T-cell (primary cell): ENCODE results near the gene PITX1. TPM values are rescaled to one million over a fixed set of nuclear protein-coding genes. Genes with fewer than 3 reads are reported as not detected.
A peak's percentile ranks its signal among the peaks of the same experiment; 100 is the strongest.

Experiments
- ATAC-seq, 4 experiments: fragments of 200-7000 bp in 3 of 4; fragments of 150-1000 bp in 1 of 4; cut with Tn5 transposase; replicated peaks in 1 of 4; 1 replicate in 3 of 4; 2 replicates in 1 of 4; pipeline ENCODE4 v1.10.0; 2021; ENCODE audit warnings: moderate library complexity in 3 of 4, mild to moderate bottlenecking in 2 of 4, moderate number of reproducible peaks in 1 of 4
- CTCF ChIA-PET, 2 donors: fragments of 300-600 bp; sonication (Branson Sonifier 250); formaldehyde crosslinking; loops; one replicate each; lab custom pipeline; 2022; ENCODE audit warnings: antibody characterized with exemption in 2 of 2; lab: Charles Lee
- POLR2A ChIA-PET, 2 donors: fragments of 300-600 bp; sonication (Branson Sonifier 250); formaldehyde crosslinking; loops; one replicate each; lab custom pipeline; 2022; ENCODE audit warnings: antibody characterized with exemption in 2 of 2; lab: Charles Lee
- DNase-seq, 35 experiments: peaks; one replicate each; pipeline versions ENCODE4 v3.0.0 to v3.0.0-alpha.2; 2013 to 2023
- H3K27ac ChIP-seq: one replicate; pipeline ENCODE4 v1.5.1; 2013; ENCODE audit warnings: low read length
- H3K27me3 ChIP-seq, 2 experiments: replicated peaks in 1 of 2; 1 replicate in 1 of 2; 2 replicates in 1 of 2; pipeline versions ENCODE4 v1.6.1 to v1.7.0; 2013; ENCODE audit warnings: low read length in 1 of 2, mixed read lengths in 1 of 2; ENCODE audit not compliant: control insufficient read depth in 2 of 2, insufficient read depth in 2 of 2; ENCODE audit errors: extremely low read depth in 1 of 2
- H3K36me3 ChIP-seq, 2 donors: 1 replicate in 1 of 2; 2 replicates in 1 of 2; pipeline versions ENCODE4 v1.6.1 to v1.7.0; 2013; ENCODE audit warnings: low read length in 1 of 2; ENCODE audit not compliant: control insufficient read depth in 2 of 2, insufficient read depth in 1 of 2; ENCODE audit errors: extremely low read depth in 1 of 2
- H3K4me1 ChIP-seq, 2 experiments: 1 replicate in 1 of 2; 2 replicates in 1 of 2; pipeline versions ENCODE4 v1.6.1 to v1.7.0; 2013; ENCODE audit warnings: low read length in 2 of 2, mixed read lengths in 1 of 2; ENCODE audit not compliant: insufficient read depth in 2 of 2, control insufficient read depth in 1 of 2; ENCODE audit errors: extremely low read depth in 1 of 2
- H3K4me3 ChIP-seq, 2 donors: 1 replicate in 1 of 2; 2 replicates in 1 of 2; pipeline versions ENCODE4 v1.5.1 to v1.7.0; 2013; ENCODE audit warnings: mild to moderate bottlenecking in 2 of 2, low read length in 1 of 2, moderate library complexity in 1 of 2; ENCODE audit not compliant: control insufficient read depth in 1 of 2; ENCODE audit errors: extremely low read depth in 1 of 2
- H3K9me3 ChIP-seq: 2 replicates; pipeline ENCODE4 v1.7.0; 2013
- H3K27ac Mint-ChIP-seq, 2 donors: one replicate each; pipeline ENCODE4 v1.8.0; 2020 to 2021; ENCODE audit warnings: mild to moderate bottlenecking in 2 of 2, mixed read lengths in 2 of 2
- H3K27me3 Mint-ChIP-seq, 2 donors: one replicate each; pipeline ENCODE4 v1.8.0; 2021 to 2022; ENCODE audit warnings: mixed read lengths in 2 of 2
- H3K36me3 Mint-ChIP-seq: one replicate; pipeline ENCODE4 v1.8.0; 2021; ENCODE audit warnings: mixed read lengths
- H3K4me1 Mint-ChIP-seq, 3 donors: one replicate each; pipeline ENCODE4 v1.8.0; 2020 to 2022; ENCODE audit warnings: mixed read lengths in 3 of 3, mild to moderate bottlenecking in 1 of 3
- H3K4me3 Mint-ChIP-seq, 3 donors: one replicate each; pipeline ENCODE4 v1.8.0; 2020 to 2022; ENCODE audit warnings: mild to moderate bottlenecking in 3 of 3, mixed read lengths in 3 of 3, moderate library complexity in 3 of 3
- H3K9me3 Mint-ChIP-seq, 3 donors: one replicate each; pipeline ENCODE4 v1.8.0; 2020 to 2022; ENCODE audit warnings: mixed read lengths in 3 of 3
- WGBS: methylation state at CpG from one replicate; pipeline ENCODE4 v1.1.5; 2013; ENCODE audit warnings: missing lambda C conversion rate; ENCODE audit not compliant: insufficient coverage; 5-methylcytosine and 5-hydroxymethylcytosine counted together
- total RNA-seq, 35 experiments: library from RNA in 6 of 35; stranded (reverse) in 6 of 35; fragments of 120-200 nt in 1 of 35; gene quantifications; one replicate each; pipeline versions ENCODE4 v1.2.1 to v1.2.4 and lab custom pipeline; 2013 to 2026

Gene PITX1
- total RNA-seq, 5 donors from 2014 or later (not counting 1 experiment from before 2014, with no cell fraction given), result 0.32 to 0.38 TPM; not detected in 3

GRCh38 chr5:135047347-135047695, 13.3 kb upstream of the PITX1 start:
- ATAC-seq (no peak), DNase-seq (no peak)
- POLR2A ChIA-PET, result no interaction called here
- no peak overlapping the region for H3K4me3 Mint-ChIP-seq
- H3K27ac Mint-ChIP-seq, result no peak overlapping the region
- H3K36me3 Mint-ChIP-seq, result no peaks in the 10 kb centered on the region
- H3K27ac ChIP-seq, result no peak overlapping the region
- H3K27me3 Mint-ChIP-seq, result peaks cover 67 to 84% of the 10 kb centered on the region in 2 donors
- no peaks in the 10 kb centered on the region for H3K4me1 ChIP-seq
- no peaks in the 10 kb centered on the region for H3K9me3 ChIP-seq
- H3K4me3 ChIP-seq, result no peak overlapping the region
- WGBS, result 24% methylated on average over 2 of the region's 2 CpGs
- CTCF ChIA-PET, result no interaction called here
- no peaks in the 10 kb centered on the region for H3K36me3 ChIP-seq
- H3K9me3 Mint-ChIP-seq, result no peaks in the 10 kb centered on the region
- no peaks in the 10 kb centered on the region for H3K4me1 Mint-ChIP-seq
- peaks cover 13 to 73% of the 10 kb centered on the region in 2 experiments for H3K27me3 ChIP-seq

DNA sequence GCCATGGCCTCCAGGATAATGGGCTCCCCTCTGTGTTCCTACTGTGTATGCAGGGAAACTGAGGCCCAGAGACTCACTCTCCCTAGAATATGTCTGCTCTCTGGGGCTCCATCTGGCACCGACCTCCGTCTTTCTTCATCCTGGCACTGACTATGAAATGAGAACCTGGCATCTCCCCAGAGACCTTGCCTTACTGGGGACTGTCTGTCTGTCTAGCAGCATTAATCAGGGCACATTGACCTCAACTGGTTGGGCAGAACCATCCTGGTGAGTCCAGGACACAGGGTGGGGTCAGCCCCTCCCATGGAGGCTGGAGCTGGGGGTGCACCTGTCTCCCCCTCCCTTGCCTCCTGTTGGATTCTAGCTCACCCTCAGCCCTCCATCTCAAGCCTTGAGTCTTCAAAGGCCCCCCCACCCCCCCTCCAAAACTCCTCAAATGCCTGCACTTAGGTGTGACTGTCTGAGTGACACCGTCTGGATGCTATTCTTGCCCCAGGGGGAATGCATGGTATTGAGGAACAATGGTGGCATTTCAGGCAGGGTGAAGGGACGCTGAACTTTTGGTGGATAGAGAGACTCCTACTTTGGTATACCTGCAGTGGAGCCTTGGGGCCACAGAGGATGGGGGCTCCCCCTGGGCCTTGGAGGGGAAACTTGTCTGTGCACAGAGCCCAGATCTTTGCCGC, 12.8 kb upstream of the PITX1 start:
- ChIA-PET CTCF (no interaction called here), POLR2A (no interaction called here)
- no peaks in the 10 kb centered on the region for H3K9me3 Mint-ChIP-seq
- no peaks in the 10 kb centered on the region for H3K36me3 Mint-ChIP-seq
- 73% methylated on average over 5 of the region's 5 CpGs for WGBS
- Histone ChIP-seq H3K36me3 (no peaks in the 10 kb centered on the region), H3K9me3 (no peaks in the 10 kb centered on the region), H3K4me1 (no peaks in the 10 kb centered on the region), H3K4me3 (no peak overlapping the region), H3K27me3 (peaks cover 13 to 70% of the 10 kb centered on the region in 2 experiments), H3K27ac (no peak overlapping the region)
- H3K27ac Mint-ChIP-seq, result no peak overlapping the region
- H3K27me3 Mint-ChIP-seq, result peaks cover 66 to 81% of the 10 kb centered on the region in 2 donors
- H3K4me1 Mint-ChIP-seq, result no peaks in the 10 kb centered on the region
- ATAC-seq (no peak), DNase-seq (no peak)
- H3K4me3 Mint-ChIP-seq, result no peak overlapping the region

GRCh38 chr5:135045488-135045887, 11.5 kb upstream of the PITX1 start:
- Histone ChIP-seq H3K36me3 (no peaks in the 10 kb centered on the region), H3K27ac (no peak overlapping the region), H3K4me3 (no peak overlapping the region), H3K4me1 (peaks cover 0 to 4% of the 10 kb centered on the region in 2 experiments), H3K9me3 (no peaks in the 10 kb centered on the region), H3K27me3 (peaks cover 9 to 71% of the 10 kb centered on the region in 2 experiments)
- Mint-ChIP-seq H3K27me3 (peaks cover 67 to 82% of the 10 kb centered on the region in 2 donors), H3K4me1 (peaks cover 0 to 7% (median 4%) of the 10 kb centered on the region in 3 donors), H3K4me3 (no peak overlapping the region), H3K9me3 (no peaks in the 10 kb centered on the region), H3K36me3 (no peaks in the 10 kb centered on the region), H3K27ac (no peak overlapping the region)
- CTCF ChIA-PET, result no interaction called here
- POLR2A ChIA-PET, result no interaction called here
- ATAC-seq (no peak), DNase-seq (no peak)

- Histone ChIP-seq H3K27ac (no peak overlapping the region), H3K9me3 (no peaks in the 10 kb centered on the region), H3K27me3 (peaks cover 9 to 77% of the 10 kb centered on the region in 2 experiments), H3K4me3 (no peak overlapping the region), H3K36me3 (no peaks in the 10 kb centered on the region), H3K4me1 (peaks cover 0 to 23% of the 10 kb centered on the region in 2 experiments)
- Mint-ChIP-seq H3K27me3 (peaks cover 61 to 76% of the 10 kb centered on the region in 2 donors), H3K4me3 (no peak overlapping the region), H3K36me3 (no peaks in the 10 kb centered on the region), H3K27ac (no peak overlapping the region), H3K9me3 (no peaks in the 10 kb centered on the region), H3K4me1 (peaks cover 0 to 20% (median 16%) of the 10 kb centered on the region in 3 donors)
- CTCF ChIA-PET, result no interaction called here
- no CpG with 5 or more reads among the region's 1 CpG for WGBS
- POLR2A ChIA-PET, result no interaction called here
- DNase-seq (no peak), ATAC-seq (no peak)
Observed at GRCh38 chr5:135042595-135042994, 8.6 kb upstream of the PITX1 start.

DNA sequence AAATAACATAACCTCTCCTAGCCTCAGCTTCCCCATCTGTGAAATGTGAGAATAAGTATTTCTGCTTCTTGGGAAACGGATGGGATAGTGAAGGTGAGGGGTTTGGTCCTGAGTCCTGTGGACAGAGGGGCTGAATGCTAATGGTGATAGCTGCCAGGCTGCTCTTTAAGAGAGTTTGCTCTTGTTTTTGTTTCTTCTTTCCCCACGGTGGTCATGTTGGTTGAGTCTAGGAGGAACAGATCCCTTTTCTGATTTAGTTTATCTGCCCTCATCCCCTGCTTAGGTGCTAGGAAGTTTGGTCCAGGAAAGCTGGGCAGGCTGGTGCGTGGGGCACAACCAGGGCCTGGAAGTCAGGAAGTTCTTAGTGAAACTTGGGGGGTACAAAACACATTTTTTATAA, 7.7 kb upstream of the PITX1 start:
- H3K36me3 Mint-ChIP-seq, result no peaks in the 10 kb centered on the region
- H3K27me3 ChIP-seq, result peaks cover 13 to 79% of the 10 kb centered on the region in 2 experiments

DNA sequence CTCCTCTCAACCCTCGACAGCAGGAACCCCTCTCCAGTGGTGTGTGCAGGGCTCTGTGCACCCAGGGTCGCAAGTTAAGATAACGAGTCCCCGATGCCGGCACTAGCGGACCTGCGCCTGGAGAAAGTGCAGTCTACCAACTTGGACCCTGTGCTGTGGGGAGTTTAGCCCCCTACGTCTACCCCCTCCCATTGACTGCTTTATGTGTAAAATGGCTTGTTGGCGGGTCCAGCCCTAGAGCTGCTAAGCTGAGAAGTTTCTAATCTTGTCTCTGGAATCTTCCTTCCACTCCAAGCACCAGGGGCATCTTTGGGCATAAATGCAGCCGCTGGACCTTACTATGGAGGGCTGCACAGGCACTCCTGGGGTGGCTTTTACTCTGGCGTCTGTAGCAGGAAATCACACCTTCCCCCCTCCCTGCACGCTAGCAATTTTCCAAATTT, 7.1 kb upstream of the PITX1 start:
- 28% methylated on average over 2 of the region's 12 CpGs for WGBS

More for the DNA sequence above, 7.7 kb upstream of the PITX1 start:
- no peak for ATAC-seq
- H3K27ac ChIP-seq, result no peak overlapping the region
- Mint-ChIP-seq H3K27ac (peak overlapping the region in 1 of 2 donors; percentile 51), H3K27me3 (peaks cover 61 to 75% of the 10 kb centered on the region in 2 donors), H3K4me1 (peaks cover 0 to 20% (median 16%) of the 10 kb centered on the region in 3 donors), H3K4me3 (peak overlapping the region in 2 of 3 donors; percentile 4 to 58), H3K9me3 (no peaks in the 10 kb centered on the region)
- H3K36me3 ChIP-seq, result no peaks in the 10 kb centered on the region
- WGBS, result 14% methylated on average over 1 of the region's 3 CpGs
- no peak for DNase-seq
- H3K4me1 ChIP-seq, result peaks cover 0 to 23% of the 10 kb centered on the region in 2 experiments
- CTCF ChIA-PET, result no interaction called here
- POLR2A ChIA-PET, result no interaction called here
- no peaks in the 10 kb centered on the region for H3K9me3 ChIP-seq
- no peak overlapping the region for H3K4me3 ChIP-seq

More for the DNA sequence above, 7.1 kb upstream of the PITX1 start:
- CTCF ChIA-PET, result no interaction called here
- Histone ChIP-seq H3K9me3 (no peaks in the 10 kb centered on the region), H3K4me1 (peaks cover 0 to 23% of the 10 kb centered on the region in 2 experiments), H3K4me3 (no peak overlapping the region), H3K27me3 (peaks cover 13 to 82% of the 10 kb centered on the region in 2 experiments), H3K27ac (no peak overlapping the region), H3K36me3 (no peaks in the 10 kb centered on the region)
- H3K36me3 Mint-ChIP-seq, result no peaks in the 10 kb centered on the region
- no peak for ATAC-seq
- POLR2A ChIA-PET, result no interaction called here
- peak overlapping the region in 1 of 2 donors; percentile 51 for H3K27ac Mint-ChIP-seq
- peaks cover 0 to 20% (median 16%) of the 10 kb centered on the region in 3 donors for H3K4me1 Mint-ChIP-seq
- DNase-seq, result no peak
- peak overlapping the region in 1 of 3 donors; percentile 58 for H3K4me3 Mint-ChIP-seq
- H3K27me3 Mint-ChIP-seq, result peaks cover 64 to 78% of the 10 kb centered on the region in 2 donors
- H3K9me3 Mint-ChIP-seq, result no peaks in the 10 kb centered on the region
